Smooth muscle cell (in vitro differentiated cells): Measurements from ENCODE around the gene RASA3. TPM values are rescaled to one million over a fixed set of nuclear protein-coding genes. Genes with fewer than 3 reads are reported as not detected.
A peak's percentile ranks its signal among the peaks of the same experiment; 100 is the strongest.

Experiments
- DNase-seq: peaks from one replicate; lab custom pipeline; 2025; ENCODE audit not compliant: unreplicated experiment; lab: John Stamatoyannopoulos, UW
- H2AFZ ChIP-seq: fragments of 200-600 bp; sonication (generic); 2 replicates; pipeline ENCODE4 v1.6.0; 2016; ENCODE audit warnings: antibody characterized with exemption, low read depth, mild to moderate bottlenecking
- H3F3A ChIP-seq: fragments of 200-600 bp; sonication (generic); 2 replicates; pipeline ENCODE4 v1.6.0; 2017; ENCODE audit warnings: antibody characterized with exemption, low read depth
- H3K27ac ChIP-seq: fragments of 200-600 bp; sonication (generic); 2 replicates; pipeline ENCODE4 v1.5.1; 2016; ENCODE audit warnings: low read depth, mild to moderate bottlenecking
- H3K27me3 ChIP-seq: fragments of 200-600 bp; sonication (generic); 2 replicates; pipeline ENCODE4 v1.6.1; 2016; ENCODE audit warnings: low read depth, mild to moderate bottlenecking
- H3K36me3 ChIP-seq: fragments of 200-600 bp; sonication (generic); 2 replicates; pipeline ENCODE4 v1.5.1; 2016; ENCODE audit warnings: low read depth
- H3K4me1 ChIP-seq: fragments of 200-600 bp; sonication (generic); 2 replicates; pipeline ENCODE4 v1.5.1; 2016; ENCODE audit warnings: low read depth
- H3K4me2 ChIP-seq: fragments of 200-600 bp; sonication (generic); 2 replicates; pipeline ENCODE4 v1.6.0; 2016; ENCODE audit warnings: mild to moderate bottlenecking
- H3K4me3 ChIP-seq: fragments of 200-600 bp; sonication (generic); 2 replicates; pipeline ENCODE4 v1.5.1; 2016; ENCODE audit warnings: mild to moderate bottlenecking
- H3K79me2 ChIP-seq: fragments of 200-600 bp; sonication (generic); 2 replicates; pipeline ENCODE4 v1.6.0; 2016; ENCODE audit warnings: low read depth, mild to moderate bottlenecking
- H3K9ac ChIP-seq: fragments of 200-600 bp; sonication (generic); 2 replicates; pipeline ENCODE4 v1.6.0; 2016; ENCODE audit warnings: low read depth
- H3K9me3 ChIP-seq: fragments of 200-600 bp; sonication (generic); replicated peaks from 2 replicates; pipeline ENCODE4 v1.5.1; 2016; ENCODE audit warnings: low read depth
- H4K20me1 ChIP-seq: fragments of 200-600 bp; sonication (generic); 2 replicates; pipeline ENCODE4 v1.6.0; 2016; ENCODE audit warnings: low read depth
- CTCF ChIP-seq: fragments of 200-600 bp; sonication (generic); IDR thresholded peaks from 2 replicates; pipeline ENCODE4 v1.5.1; 2017; ENCODE audit warnings: borderline replicate concordance, mild to moderate bottlenecking, antibody characterized with exemption; ENCODE audit not compliant: insufficient read depth, poor library complexity, severe bottlenecking
- WGBS: methylation state at CpG from one replicate; pipeline ENCODE4 v1.1.7; 2016; ENCODE audit warnings: low lambda C conversion rate; 5-methylcytosine and 5-hydroxymethylcytosine counted together
- polyA plus RNA-seq: library from polyadenylated mRNA; unstranded; fragments of >200 nt; fragmentation: Nextera tagmentation; extraction: Ambion mirVana; gene quantifications from 2 replicates; pipeline ENCODE4 v1.2.1, GENCODE V29; 2016
- total RNA-seq: library from RNA; depleted of rRNA; stranded (reverse); fragments of >200 nt; gene quantifications from 2 replicates; pipeline ENCODE4 v1.2.3, GENCODE V29; 2014

Gene RASA3
- total and polyA plus RNA-seq, 2 experiments from 2014 or later, result 21.3 to 26.8 TPM

GRCh38 chr13:114144606-114145244 lies 12.3 kb upstream of the RASA3 start:
- 93% methylated on average over 17 of the region's 17 CpGs for WGBS
- H3K27me3 ChIP-seq, result no peaks in the 10 kb centered on the region
- no peaks in the 10 kb centered on the region for H3K4me1 ChIP-seq
- H3K4me2 ChIP-seq, result no peak overlapping the region
- no peak overlapping the region for H3K4me3 ChIP-seq
- no peaks in the 10 kb centered on the region for H3F3A ChIP-seq
- no peaks in the 10 kb centered on the region for H3K79me2 ChIP-seq
- H3K9ac ChIP-seq, result no peak overlapping the region
- TF ChIP-seq CTCF, result no peak
- H3K36me3 ChIP-seq, result no peaks in the 10 kb centered on the region
- DNase-seq, result no peak
- no peak overlapping the region for H3K27ac ChIP-seq
- H4K20me1 ChIP-seq, result no peaks in the 10 kb centered on the region
- H2AFZ ChIP-seq, result no peak overlapping the region
- no peaks in the 10 kb centered on the region for H3K9me3 ChIP-seq

- TF ChIP-seq CTCF, result peak; percentile 26
- Histone ChIP-seq H3K9ac (no peak overlapping the region), H3K27ac (no peak overlapping the region), H3K79me2 (no peaks in the 10 kb centered on the region), H3K4me2 (no peak overlapping the region), H3K9me3 (no peaks in the 10 kb centered on the region), H3K36me3 (no peaks in the 10 kb centered on the region), H3K4me3 (no peak overlapping the region), H3K27me3 (no peaks in the 10 kb centered on the region), H4K20me1 (no peaks in the 10 kb centered on the region), H2AFZ (no peak overlapping the region), H3K4me1 (no peaks in the 10 kb centered on the region), H3F3A (no peaks in the 10 kb centered on the region)
- WGBS, result 77% methylated on average over 24 of the region's 24 CpGs
- no peak for DNase-seq
These were observed 11.6 kb upstream of the RASA3 start for GRCh38 chr13:114143806-114144605.

- no peaks in the 10 kb centered on the region for H3K4me1 ChIP-seq
- no peak overlapping the region for H3K4me2 ChIP-seq
- no peaks in the 10 kb centered on the region for H3F3A ChIP-seq
- H3K27me3 ChIP-seq, result no peaks in the 10 kb centered on the region
- no peaks in the 10 kb centered on the region for H4K20me1 ChIP-seq
- H3K27ac ChIP-seq, result no peak overlapping the region
- DNase-seq, result no peak
- H2AFZ ChIP-seq, result no peak overlapping the region
- no peak overlapping the region for H3K4me3 ChIP-seq
- WGBS, result 91% methylated on average over 28 of the region's 28 CpGs
- H3K9ac ChIP-seq, result no peak overlapping the region
- H3K36me3 ChIP-seq, result no peaks in the 10 kb centered on the region
- no peaks in the 10 kb centered on the region for H3K9me3 ChIP-seq
- no peak for TF ChIP-seq CTCF
- no peaks in the 10 kb centered on the region for H3K79me2 ChIP-seq
These were observed 10.4 kb upstream of the RASA3 start for GRCh38 chr13:114142640-114143490.
